GM21619 (cell line): ENCODE results near the gene CNTN4.

Experiments
- ATAC-seq: cut with Tn5 transposase; IDR thresholded peaks from one replicate; pipeline ENCODE4 v1.9.1; 2021; ENCODE audit not compliant: unreplicated experiment

Gene CNTN4

DNA sequence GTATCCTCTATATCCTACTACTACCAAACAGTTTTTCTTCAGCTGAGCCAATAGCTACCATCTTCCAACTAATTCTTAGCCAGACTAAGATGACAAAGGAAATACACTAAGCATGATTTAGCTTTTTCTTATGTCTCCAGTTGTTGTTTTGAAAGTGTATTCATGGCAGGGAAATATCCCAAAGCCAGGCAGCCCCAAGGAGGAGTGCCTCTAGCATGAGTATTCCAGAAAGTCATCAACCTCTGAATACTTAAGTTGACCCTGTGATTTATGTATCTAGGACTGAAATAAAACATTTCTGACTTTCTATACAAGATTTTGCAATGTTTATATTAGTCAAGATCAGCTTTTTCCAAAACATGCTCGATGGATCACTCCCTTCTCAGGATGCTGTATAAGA, 562.4 kb downstream of the CNTN4 start:
- no peak for ATAC-seq

DNA sequence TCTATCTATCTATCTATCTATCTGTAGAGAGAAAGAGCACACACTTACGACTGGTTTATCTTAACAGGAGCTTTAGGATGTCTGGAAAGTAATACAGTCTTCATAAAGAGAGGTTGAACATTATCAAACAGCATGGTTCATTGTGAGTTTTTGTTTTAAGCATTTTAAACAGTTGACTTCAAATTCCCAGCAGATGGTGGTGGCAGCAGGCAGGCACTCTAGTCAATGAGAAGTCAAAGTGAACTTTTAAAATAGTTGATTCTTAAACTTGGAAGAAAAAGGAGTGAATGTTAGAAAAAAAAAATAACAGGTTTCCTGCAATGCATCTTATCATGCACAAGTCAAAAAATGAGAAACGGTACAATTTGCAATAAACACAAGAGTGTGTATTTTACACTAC, 578.8 kb downstream of the CNTN4 start:
- no peak for ATAC-seq

GRCh38 chr3:2680236-2680635, 581.6 kb downstream of the CNTN4 start:
- ATAC-seq = no peak

- ATAC-seq = no peak
Measured at GRCh38 chr3:2684046-2684445, 585.4 kb downstream of the CNTN4 start.

DNA sequence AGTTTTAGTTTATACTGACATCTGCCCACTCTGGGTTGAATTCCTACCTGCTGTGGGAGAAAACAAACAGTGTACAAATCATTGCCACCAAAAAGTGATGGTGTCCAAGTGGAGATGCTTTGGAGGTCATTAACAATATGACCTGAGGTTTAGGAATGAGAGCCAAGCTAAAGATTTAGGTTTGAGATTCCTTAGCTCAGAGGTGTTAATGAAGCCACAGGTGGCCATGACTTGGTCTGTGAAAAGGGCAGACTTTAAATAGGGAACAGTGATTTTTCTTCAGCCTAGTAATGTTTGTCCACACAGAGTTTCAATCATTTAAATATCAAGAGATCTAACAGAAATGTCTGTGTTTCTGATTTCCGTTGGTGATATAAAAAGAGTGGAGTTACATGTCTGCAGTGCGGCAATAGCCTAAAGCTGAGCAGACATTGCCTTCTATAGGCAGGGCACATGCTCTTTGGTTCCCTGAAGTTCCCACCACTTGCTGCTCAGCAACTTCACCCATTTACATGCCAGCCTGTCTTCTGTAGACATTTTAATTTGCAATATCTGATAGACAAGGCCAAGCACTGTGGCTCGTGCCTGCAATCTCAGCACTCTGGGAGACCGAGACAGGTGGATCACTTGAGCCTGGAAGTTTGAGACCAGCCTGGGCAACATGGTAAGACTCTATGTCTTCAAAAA, 588.3 kb downstream of the CNTN4 start:
- no peak for ATAC-seq

GRCh38 chr3:2697589-2697988, 598.9 kb downstream of the CNTN4 start:
- ATAC-seq = no peak

- no peak for ATAC-seq
Measured at GRCh38 chr3:2701471-2701870, 602.8 kb downstream of the CNTN4 start.

DNA sequence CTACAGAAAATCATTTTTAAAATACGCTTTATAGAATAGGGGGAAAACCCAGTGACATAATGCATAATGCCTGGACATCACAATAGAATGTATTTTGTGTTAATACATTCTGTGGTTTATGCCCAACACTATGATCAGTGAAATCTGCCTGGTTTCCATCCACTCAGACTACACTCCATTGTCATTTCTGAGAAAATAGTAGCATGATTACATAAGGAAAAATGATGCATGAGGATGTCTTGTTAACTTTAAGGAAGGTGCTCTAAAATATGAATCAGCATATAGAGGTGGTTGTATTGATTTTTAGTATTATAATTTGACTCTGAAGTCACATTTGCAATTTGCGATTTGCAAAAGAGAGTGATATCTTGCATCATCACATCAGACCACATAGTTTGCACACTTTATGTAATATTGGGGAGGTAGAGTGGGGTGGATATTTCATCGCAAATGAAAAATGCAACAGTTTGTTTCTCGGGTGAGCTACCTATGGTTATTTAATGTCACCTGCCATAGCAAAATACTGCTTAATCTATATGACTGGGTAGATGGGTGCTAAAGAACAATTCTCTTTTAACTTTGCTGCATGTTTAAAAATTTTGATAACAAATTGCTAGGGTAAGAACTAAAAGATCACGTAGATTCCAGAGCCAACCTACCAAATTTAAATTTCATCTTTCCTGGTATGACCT, 607.6 kb downstream of the CNTN4 start:
- ATAC-seq = no peak

- ATAC-seq = no peak
Measured at GRCh38 chr3:2706836-2707210, 608.2 kb downstream of the CNTN4 start.

GRCh38 chr3:2711081-2711480, 612.4 kb downstream of the CNTN4 start:
- no peak for ATAC-seq

DNA sequence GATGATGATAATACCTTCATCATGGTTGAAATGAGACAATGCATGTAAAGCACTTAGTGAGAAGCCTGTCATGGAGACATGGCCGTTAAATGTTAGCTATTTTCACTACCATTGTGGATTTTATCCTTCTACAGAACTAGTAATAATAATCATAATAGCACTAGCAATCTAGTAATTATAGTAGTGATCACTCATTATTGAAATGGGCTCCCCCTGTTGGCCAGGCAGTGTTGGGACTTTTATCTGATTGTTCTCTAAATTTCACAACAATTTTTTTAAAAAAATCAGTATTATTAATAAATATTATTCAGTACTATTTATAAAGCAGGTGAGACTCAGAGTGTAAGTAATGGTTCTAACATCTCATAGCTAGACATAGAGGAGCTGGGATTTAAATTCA, 615.3 kb downstream of the CNTN4 start:
- no peak for ATAC-seq

GRCh38 chr3:2714834-2715233, 616.2 kb downstream of the CNTN4 start:
- ATAC-seq = no peak

DNA sequence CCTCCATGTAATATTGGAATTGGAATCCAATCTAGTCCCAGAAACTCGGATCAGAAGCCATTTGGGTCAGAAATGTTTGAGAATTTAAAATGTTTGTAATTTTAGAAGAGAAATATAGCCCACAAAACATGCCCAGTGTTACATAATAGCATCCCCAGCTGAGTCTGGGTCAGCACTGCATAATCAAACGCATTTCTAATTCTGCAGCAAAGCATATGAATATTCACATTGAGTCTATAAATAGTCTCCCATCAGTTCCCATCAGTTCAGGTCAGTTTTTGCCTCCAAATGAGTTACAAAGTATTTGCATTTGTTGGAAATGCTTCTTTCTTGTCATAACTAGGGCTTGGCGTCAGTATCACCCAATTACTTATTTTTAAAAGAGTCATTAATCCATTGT, 628.4 kb downstream of the CNTN4 start:
- no peak for ATAC-seq

DNA sequence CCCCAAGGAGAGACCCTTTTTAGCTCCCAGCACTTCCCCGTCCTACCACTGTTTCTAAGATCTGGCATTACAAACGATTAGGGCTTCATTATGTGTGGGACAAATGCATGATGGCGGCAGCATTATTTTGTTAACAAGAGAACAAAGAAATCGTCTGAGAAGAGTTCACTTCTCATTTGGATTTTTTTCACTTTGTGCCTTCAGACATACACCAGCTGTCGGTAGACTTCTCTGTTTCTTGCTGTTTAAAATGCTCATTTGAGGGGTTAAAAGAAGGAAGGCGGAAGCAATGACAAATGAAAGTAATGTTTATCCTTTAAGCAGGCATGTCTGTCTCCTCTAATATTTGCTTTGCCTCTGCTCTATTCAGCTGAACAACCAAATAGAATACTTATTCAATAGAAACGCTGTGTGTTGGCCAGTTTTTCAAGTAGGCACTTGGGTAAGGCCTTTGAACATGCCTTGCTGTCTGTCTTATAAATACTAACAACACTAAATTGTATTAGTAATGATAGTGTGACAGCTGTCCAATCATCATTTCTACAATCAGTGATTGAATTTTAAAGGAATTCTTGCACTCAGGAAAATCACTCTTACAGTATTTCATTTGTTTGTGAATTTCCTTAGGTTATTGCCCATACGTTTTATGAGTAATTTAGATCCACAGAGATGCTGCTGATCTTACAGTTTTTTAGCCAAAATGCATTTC, 629.1 kb downstream of the CNTN4 start:
- no peak for ATAC-seq

DNA sequence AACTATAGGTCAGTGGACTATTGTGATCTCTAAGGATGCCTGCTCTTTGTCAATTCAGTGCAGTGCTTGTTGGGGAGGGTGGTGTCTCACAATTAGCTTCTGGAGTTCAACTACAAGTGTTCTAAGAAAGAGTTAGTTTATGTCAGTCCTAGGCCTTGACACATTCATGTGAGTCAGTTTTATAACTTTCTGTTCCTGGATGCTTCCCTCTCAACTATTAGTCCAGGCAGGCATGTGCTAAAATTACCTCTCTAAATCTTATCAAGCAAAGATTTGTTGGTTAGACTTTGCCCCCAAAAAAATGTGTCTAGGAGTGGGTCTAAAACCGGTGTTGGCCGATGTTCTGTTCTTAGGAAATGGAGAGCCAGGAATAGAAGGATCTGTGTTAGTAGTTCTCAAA, 633.2 kb downstream of the CNTN4 start:
- ATAC-seq = no peak

GRCh38 chr3:2735392-2735894, 636.8 kb downstream of the CNTN4 start:
- ATAC-seq = no peak

- ATAC-seq = no peak
Measured at GRCh38 chr3:2741516-2741915, 642.9 kb downstream of the CNTN4 start.

DNA sequence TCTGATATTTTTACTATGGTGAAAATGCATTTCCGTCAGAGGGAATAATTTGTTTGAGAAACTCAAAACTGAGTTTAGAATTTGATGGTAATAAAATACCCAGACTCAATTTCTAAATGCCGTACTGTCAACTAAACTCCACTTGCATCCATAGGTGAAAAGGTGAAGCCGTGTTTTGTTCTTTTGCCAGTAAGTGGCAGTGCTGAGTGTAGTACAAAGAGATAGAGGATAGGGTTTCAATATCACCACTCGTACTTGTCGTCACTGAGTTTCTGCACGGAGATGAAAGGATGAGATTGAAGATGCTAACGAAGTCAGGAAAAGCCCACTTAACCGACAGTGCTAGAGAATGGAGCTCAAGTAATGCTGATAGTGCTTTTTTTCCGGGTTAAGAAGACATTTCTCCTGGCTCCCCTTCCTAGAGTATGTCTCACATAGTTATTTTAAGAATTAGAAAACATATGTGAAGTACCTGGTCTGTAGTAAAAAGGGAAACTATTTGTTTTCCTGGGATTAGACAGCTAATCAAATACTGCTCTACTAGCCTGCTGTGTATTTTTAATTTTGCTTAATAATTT, 666.4 kb downstream of the CNTN4 start:
- ATAC-seq = no peak

DNA sequence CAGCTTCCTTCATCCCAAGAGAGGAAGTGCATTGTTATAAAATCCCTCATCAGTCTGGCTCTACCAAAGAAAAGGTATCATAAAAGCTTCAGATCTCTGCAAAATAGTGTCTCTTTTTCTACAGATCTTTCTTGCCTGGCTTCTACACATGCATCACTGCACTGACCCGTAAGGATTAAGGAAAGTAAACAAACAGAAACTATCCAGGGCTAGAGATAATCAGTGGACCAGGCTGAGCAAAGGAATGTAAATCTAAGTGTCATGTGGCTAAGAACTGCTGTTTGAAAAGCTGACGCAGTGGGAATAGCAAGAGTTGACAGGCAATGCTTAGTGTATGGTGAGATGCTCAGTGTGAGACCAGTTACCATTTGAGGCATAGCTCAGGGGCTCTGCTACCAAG, 671.8 kb downstream of the CNTN4 start:
- ATAC-seq = no peak

GRCh38 chr3:2771193-2771592, 672.5 kb downstream of the CNTN4 start:
- ATAC-seq = no peak

- ATAC-seq = no peak
Measured at GRCh38 chr3:2771741-2772140, 673.1 kb downstream of the CNTN4 start.

- no peak for ATAC-seq
Measured at GRCh38 chr3:2772803-2773202, 674.1 kb downstream of the CNTN4 start.
